Left lobe of liver (tissue), 2 donors: Measurements from ENCODE around the gene METTL26. TPM values are rescaled to one million over a fixed set of nuclear protein-coding genes. Genes with fewer than 3 reads are reported as not detected.

Source experiments
- ATAC-seq: fragments of 200-7000 bp; cut with Tn5 transposase; one replicate; pipeline ENCODE4 v1.9.1; 2020; ENCODE audit warnings: mild to moderate bottlenecking, moderate library complexity
- DNase-seq: peaks from one replicate; pipeline ENCODE4 v3.0.0-alpha.2; 2020; ENCODE audit warnings: low spot score
- total RNA-seq: library from RNA; stranded (reverse); gene quantifications from one replicate; pipeline ENCODE4 v1.2.1, GENCODE V29; 2021
- donor health status: DM: no; HTN: no; CAD: no; lungs with moderate emphysema.
- donor health status: DM: no; HTN: yes; CAD: no.

Gene METTL26
- total RNA-seq, 1 donor from 2014 or later = 33.2 TPM

- DNase-seq = peak; percentile 82
- peak; percentile 79 for ATAC-seq
Observed at GRCh38 chr16:660459-661183, 24.5 kb upstream of the METTL26 start.

- DNase-seq = no peak
- no peak for ATAC-seq
Observed at GRCh38 chr16:660132-660458, 24.0 kb upstream of the METTL26 start.

GRCh38 chr16:659618-660017 is 23.5 kb upstream of the METTL26 start:
- ATAC-seq (no peak), DNase-seq (no peak)

- ATAC-seq (no peak), DNase-seq (no peak)
Observed at GRCh38 chr16:658679-659571, 22.8 kb upstream of the METTL26 start.

GRCh38 chr16:657487-657886 is 21.4 kb upstream of the METTL26 start:
- ATAC-seq (no peak), DNase-seq (no peak)

DNA sequence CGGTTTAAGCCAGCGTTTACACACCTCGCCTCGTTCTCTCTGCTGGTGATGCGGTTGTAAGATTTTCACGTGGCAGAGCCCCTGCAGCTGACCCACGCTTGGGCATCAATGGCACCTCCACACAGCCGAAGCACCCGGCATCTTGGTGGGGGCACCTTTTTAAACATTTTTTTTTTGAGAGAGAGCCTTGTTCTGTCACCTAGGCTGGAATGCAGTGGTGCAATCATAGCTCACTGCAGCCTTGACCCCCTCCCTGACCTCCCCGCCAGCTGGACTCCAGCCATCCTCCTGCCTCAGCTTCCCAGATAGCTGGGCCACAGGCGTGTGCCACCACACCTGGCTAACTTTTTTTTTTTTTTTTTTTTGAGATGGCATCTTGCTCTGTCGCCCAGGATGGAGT is 17.9 kb upstream of the METTL26 start:
- no peak for DNase-seq
- ATAC-seq = no peak

- DNase-seq = no peak
- no peak for ATAC-seq
Observed at GRCh38 chr16:652454-653305, 16.6 kb upstream of the METTL26 start.

GRCh38 chr16:651844-652243 is 15.7 kb upstream of the METTL26 start:
- no peak for ATAC-seq
- DNase-seq = no peak

- no peak for ATAC-seq
Observed at GRCh38 chr16:649631-650030, 13.5 kb upstream of the METTL26 start.

GRCh38 chr16:648781-649589 is 12.9 kb upstream of the METTL26 start, which contains the start of gene WDR90:
Gene WDR90, plus strand, starts transcription at chr16:649365. Its CDS starts 52 bp downstream, at chr16:649417.
- peak; percentile 56 for ATAC-seq
- peak; percentile 97 for DNase-seq

More at GRCh38 chr16:649631-650030, 13.5 kb upstream of the METTL26 start:
- no peak for DNase-seq

DNA sequence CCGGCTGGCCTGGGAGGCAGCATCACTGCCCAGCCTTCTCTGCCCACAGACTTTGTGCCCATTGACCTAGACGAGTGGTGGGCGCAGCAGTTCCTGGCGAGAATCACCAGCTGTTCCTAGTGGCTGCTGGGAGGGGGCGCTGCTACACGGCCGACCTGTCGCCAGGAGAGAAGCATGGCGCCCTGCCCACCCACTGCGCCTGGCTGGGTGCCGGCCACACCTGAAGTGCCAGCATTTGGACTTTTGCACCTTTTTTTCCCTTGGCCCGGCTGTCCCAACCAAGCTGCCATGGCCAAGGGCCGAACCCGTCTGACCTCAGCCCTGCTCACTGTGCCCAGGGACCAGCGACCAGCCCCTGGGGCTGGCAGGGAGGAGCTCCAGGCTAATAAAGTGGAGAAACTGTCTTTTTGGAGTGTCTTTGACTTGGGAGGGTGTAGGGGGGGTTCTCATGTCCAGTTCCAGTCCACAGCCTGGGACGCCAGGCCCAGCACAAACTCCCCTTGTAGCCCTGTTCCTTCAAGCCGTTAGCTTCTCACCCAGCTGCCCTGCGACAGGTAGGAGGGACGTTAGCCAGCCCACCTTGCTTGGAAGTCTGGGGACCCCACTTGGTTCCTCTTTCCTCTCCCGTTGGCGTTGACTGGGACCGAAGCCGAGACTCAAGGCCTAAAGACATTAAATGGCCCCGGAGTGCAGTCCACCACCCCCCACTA is 12.1 kb upstream of the METTL26 start:
- DNase-seq (peak; percentile 96), ATAC-seq (peak; percentile 60)

GRCh38 chr16:647173-647902 is 11.2 kb upstream of the METTL26 start:
- peak; percentile 40 for ATAC-seq
- peak; percentile 89 for DNase-seq

- ATAC-seq = no peak
Observed at GRCh38 chr16:646679-647172, 10.6 kb upstream of the METTL26 start.

DNA sequence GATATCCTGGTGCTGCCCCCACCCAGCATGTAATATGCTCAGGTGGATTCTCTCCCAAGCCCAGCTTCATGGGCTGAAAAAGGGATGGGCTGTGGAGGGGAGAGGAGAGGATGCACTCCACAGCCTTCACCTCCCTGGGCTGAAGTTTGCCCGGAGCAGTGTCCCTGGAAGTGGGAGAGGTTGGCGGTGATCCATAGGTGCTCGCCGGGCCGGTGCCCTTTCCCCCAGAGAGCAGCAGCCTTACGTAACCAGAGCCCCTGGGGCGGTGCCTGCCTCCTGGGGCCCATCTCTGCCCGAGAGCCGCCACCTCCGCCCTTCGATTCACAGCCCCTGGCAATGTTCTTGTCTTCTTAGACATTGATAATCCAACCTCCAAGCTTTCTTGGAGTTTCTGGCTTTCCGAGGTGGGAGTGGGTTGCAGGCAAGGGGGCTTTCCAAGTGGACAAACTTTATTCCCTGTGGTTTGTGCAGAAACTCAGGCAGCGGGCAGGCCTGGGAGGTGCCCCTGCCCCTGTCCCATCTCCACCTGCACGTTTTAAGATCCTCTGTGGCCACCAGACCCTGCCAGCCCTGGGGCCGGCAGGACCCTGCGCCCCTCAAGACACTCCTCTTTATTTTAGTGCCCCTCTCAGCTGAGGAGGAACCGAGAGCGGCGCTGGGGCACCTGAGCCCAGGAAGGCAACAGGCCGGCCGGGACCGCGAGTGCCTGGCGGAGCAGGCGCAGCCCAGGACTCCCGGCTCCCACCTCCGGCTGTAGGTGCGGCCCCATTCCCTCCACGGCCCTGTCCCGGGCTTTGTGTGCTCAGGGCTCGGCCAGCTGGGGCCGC is 10.0 kb upstream of the METTL26 start:
- peak; percentile 93 for DNase-seq
- ATAC-seq = peak; percentile 16

More at GRCh38 chr16:646679-647172, 10.6 kb upstream of the METTL26 start:
- DNase-seq = no peak

DNA sequence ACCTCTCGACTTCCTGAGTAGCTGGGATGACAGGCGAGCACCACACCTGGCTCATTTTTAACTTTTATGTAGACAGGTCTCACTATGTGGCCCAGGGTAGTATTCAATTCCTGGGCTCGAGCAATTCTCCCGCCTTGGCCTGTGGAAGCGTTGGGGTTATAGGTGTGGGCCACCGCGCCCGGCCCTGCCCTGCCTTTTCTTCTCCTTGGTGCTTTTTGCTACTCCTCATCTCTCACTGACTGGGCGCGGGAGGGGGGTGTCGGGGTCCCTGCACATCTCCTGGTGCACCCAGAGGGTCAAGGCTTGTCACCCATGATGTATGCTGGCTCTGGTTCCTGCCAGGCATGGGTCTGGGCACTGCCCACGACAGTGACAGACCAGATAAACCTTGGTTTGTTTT is 8.5 kb upstream of the METTL26 start:
- ATAC-seq (no peak), DNase-seq (no peak)

GRCh38 chr16:643050-643368 is 6.9 kb upstream of the METTL26 start:
- ATAC-seq = no peak
- DNase-seq = no peak

DNA sequence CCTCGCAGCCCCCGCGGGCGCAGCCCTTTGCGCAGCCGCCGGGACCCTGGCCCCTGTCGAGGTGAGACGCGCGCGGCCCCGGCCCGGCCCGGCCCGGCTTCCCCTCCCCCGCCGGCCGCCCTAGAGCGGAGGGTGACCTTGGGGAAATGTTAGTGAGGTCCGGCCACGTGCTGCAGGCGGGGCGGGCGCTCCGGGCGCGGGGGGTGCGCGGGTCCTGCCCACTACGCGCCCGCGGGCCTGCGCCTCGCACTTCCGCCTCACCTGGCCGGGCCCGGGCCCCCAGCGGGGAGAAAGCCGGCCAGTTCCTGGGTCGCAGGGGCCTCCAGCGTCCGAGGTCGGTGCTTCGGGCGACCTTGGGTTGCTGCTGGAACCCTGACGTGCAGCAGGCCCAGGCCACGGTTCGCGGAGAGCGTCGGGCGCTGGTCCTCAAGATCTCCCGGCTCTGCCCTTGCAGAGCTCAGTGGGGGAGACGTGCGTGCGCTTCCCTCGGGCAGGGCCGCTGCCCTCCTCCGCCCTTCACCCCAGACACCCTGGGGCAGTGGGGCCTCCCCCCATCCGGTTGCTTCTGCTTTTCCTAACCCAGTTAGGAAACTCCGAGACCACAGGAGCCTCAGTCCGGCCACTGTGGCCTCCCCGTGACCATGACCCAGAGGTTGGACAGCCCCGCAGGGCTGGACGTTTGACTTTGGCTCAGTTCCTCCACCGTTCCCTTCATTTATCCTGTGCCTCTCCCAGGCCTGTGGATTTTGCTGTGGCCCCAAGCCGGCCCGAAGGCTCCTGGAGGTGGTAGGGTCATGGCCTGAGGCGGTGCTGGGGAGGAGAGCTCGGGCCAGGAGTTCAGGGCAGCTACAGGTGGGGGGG is 6.3 kb upstream of the METTL26 start:
- DNase-seq = peak; percentile 86
- ATAC-seq = peak; percentile 54
